Stimulated activated CD8-positive, alpha-beta memory T cell treated with anti-CD3 and anti-CD28 coated beads, Interleukin-15, amount 100 ng/mL, for 48 hours (primary cell): ENCODE measurements around the gene KCTD19.

Experiments used
- DNase-seq, 2 donors: peaks; one replicate each; pipeline ENCODE4 v3.0.0-alpha.2; 2020; ENCODE audit warnings: low read depth in 2 of 2

Gene KCTD19

DNA sequence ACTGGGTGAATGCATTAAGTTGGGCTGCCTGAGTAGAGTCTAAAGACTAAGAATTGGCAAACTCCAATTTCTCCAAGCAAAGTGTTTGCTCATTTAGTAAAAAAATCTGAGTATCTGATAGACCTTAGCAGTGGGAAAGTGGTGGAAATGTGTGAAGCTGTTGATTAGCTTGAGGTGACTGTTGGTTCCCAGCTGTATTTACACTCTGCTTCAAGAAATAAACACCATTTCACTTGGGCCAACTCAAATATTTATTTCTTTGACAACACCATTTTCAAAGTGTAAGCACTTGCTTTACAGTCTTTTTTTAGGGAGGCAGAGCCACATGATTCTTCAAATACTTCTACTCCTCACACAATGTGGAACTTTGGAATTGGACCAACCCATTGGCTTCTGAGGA is 8.7 kb downstream of the KCTD19 start:
- DNase-seq = no peak

DNA sequence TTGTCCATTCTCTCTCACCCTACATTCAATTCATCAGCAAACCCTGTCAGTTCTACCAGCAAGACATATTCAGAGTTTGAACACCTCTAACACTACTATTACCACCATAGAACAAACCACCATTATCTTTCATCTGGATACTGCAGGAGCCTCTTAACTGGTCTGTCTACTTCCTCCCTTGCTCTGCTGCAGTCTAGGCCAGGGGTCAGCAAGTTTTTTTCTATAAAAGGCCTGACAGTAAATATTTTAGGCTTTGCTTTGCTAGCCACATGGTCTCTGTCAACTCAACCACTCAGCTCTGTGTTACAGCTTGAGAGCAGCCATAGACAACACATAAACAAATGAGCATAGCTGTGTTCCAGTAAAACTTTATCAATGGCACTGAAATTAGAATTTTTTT is 13.8 kb downstream of the KCTD19 start:
- no peak for DNase-seq

GRCh38 chr16:67311607-67312488 is 14.7 kb downstream of the KCTD19 start:
- DNase-seq = peak; percentile 80 to 83

DNA sequence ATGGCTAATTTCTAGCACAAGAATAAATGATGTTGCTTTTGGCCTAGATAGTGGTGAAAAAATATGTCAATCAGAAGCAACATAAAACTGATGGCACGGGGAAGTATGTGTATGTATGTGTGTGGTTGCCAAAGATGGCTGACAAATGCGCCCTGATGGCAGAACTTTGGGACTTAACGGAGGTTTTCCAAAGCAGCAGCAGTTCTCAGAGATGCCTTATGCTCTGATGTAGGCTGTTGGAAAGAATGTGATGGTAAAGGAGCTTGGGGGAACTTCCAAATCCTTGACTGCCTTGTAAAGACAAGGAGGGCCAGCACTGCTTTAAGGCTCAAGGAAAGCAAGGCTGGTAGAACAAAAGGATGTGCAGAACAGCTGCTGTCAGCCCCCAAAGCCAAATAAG is 16.0 kb downstream of the KCTD19 start:
- no peak for DNase-seq

DNA sequence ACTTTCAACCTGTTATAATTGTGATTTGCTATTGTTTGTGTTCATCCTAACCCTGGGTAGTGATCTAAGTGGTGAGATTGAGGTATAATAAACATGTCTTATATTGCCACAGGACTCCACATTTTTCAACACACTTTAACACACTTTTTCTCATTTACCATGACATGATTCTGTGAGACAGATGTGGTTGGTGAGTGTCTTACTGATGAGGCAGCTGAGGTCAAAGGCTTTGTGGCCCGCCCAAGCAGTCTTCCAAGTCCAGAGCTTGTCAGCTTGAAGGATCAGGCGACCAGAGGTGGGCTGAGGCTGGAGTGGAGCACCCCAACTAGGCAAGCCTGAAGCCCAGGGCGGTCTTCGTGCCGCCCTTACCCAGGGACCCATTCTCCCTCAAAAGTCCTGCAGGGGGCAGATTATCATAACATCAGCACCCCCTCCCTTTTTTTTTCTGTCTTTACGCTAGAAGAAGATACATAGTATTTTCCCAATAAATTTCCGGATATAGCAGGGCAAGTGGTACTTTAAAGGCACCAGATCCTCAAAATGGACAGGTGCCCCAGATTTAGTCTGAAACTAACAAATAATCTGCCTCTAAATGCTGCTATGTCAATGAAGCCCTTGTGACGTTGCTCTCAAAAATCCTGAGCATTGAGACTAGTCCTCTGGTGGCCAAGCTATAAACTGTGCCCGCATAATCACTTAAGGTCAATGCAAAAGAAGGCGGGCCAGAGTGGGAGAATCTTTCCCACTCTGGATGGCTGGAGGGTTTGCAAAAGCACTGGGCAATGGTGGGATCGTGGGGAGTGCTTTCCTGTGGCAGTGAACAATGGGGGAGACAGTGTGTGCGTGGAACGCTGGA is 21.1 kb downstream of the KCTD19 start:
- no peak for DNase-seq

DNA sequence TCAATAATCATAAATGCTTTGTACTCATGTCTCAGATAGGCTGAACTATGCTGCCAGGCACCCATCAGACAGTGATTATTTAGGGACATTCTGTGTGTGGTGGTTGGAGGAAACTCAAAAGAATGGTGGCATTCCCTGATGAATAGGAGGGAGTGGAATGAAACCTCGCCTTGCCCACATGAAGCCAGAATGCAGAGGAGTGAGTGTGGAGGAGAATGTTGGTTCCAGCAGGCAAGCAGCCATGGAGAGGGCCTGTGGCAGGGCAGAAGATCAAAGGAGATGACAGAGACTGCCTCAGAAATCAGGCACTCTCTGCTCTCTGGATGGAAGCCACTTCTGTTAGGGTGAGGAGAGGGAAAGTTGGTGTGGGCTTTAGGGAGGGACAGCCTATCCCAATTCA is 22.5 kb downstream of the KCTD19 start:
- DNase-seq = no peak

- no peak for DNase-seq
These were observed 23.6 kb downstream of the KCTD19 start for GRCh38 chr16:67302970-67303369.

DNA sequence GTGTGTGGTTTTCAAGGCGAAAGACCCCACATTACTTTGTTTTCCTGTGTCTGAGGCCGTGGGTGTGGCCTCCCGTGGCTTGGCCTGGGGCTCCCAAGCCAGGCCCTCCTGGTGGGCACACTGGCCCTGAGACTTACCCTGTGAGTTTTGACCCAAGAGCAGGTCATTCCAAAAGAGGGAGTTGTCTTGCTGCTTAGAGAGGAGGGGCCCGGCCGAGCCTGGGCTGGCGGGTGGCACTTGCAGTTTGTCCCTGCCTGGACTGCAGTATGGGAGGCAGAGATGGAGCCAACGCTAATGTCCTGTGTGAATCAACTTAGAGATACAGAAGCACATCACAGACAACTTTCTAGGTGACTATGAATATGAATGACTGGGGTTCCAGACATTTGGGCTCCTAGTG is 24.5 kb downstream of the KCTD19 start:
- DNase-seq = no peak

DNA sequence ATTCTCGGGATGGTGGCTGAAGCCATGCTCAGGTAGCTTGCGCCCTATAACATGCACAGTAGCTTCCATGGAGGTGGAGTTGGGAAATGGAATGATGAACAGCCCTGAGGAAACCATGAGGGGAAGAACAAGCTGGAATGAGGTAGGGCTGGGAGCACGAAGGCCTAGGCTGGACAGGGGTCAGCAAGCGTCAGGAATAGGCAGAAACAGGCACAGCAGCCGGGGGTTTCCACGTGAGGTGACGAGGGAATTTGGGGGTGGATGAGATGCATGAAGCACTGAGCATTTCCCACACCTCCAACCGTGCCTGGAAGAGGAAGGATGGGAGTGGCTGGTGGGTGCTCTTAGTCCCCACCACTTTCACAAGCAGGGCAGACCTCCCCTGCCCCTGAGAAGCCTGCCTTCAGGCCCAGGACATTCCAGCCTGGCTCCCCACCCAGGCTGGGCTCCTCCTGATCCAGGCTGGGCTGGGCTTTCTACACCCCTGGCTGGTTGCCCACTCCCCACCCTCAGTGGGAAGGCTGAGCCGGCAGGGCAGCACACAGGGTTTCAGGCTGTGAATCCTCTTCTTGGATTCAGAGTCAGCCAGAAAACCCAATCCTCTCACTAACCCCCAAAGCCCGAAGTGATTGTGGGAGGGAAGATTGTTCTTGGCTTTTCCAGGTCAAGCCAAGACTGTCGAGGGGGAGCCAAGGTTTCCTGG is 25.3 kb downstream of the KCTD19 start:
- no peak for DNase-seq

DNA sequence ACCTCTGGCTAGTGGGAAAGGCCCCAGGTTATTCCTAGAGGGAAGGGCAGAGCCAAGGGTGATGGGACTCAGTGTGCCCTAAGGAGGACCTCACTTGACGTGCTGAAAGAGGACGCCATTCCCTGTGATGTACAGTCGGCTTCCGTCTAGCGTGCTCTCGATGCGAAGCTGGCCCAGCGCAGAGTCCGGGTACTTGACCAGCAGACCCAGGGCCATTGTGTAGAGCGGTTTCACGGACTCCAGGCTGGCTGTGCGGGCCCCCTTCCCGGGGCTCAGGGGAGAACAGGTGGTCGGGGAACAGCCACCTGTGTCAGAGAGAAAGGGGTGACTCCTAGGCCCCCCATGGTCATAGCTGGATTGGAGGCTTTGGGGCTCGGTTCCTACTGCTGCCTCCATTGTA is 27.3 kb downstream of the KCTD19 start:
- no peak for DNase-seq

DNA sequence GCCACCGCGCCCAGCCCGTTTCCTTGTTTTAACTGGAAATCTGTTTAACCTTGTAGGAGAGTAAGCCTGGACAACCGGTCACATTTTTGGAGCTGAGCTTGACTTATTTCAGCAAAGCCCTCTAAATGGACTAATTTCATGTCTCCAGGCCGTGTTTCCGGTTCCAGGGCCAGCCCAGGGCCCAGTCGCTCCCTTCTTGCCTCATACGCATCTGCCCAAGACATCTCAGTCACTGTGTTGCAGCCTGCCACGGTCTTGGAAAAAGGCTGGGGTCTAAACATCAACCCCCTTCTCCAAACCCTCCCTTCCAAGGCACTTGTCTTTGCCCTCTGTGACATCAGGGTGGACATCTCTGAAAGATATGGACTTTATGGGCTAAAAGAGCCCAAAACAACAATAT is 28.3 kb downstream of the KCTD19 start:
- no peak for DNase-seq

- DNase-seq = no peak
These were observed 30.1 kb downstream of the KCTD19 start for GRCh38 chr16:67296420-67296819.

DNA sequence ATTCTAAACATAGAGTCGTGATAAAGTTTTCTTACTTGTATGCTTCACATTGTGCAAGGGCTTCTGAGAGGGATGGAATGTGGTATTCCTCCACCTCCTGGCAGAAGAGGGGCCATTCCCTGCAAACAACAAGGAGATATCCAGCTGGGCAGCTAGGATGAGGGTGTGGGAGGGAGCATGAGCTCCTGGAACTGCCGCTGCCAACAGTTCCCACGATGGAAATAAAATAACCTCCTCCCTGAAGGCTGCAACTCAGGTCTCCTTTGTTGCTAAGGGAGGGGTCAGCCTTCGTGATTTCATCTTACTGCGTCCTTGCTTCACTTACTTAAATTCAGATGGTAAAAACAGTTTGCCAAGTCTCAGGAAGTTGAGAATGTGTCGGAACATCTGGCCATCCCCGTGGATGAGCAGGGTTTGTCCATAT is 31.6 kb downstream of the KCTD19 start:
- no peak for DNase-seq

GRCh38 chr16:67294171-67294757 is 32.3 kb downstream of the KCTD19 start:
- DNase-seq = no peak

- DNase-seq = no peak
These were observed 35.1 kb downstream of the KCTD19 start for GRCh38 chr16:67291461-67291860.

GRCh38 chr16:67287960-67288359 is 38.6 kb downstream of the KCTD19 start:
- no peak for DNase-seq

DNA sequence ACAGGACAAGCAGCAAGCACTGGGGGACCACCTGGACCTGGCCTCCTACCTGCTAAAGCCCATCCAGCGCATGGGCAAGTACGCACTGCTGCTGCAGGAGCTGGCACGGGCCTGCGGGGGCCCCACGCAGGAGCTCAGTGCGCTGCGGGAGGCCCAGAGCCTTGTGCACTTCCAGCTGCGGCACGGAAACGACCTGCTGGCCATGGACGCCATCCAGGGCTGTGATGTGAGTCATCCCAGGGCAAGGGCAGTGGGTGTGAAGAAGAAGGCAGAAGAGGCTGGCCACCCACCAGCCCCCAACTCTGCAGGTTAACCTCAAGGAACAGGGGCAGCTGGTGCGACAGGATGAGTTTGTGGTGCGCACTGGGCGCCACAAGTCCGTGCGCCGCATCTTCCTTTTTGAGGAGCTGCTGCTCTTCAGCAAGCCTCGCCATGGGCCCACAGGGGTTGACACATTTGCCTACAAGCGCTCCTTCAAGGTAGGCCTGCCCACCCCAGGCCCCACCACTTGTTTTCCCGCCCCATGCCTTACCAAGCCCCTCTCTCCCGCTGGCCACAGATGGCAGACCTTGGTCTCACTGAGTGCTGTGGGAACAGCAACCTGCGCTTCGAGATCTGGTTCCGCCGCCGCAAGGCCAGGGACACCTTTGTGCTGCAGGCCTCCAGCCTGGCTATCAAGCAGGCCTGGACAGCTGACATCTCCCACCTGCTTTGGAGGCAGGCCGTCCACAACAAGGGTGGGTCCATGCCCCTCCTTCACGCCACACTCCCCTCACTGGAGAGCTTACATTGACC is 39.9 kb downstream of the KCTD19 start:
- no peak for DNase-seq

- DNase-seq = no peak
These were observed 41.6 kb downstream of the KCTD19 start for GRCh38 chr16:67284699-67285646.

DNA sequence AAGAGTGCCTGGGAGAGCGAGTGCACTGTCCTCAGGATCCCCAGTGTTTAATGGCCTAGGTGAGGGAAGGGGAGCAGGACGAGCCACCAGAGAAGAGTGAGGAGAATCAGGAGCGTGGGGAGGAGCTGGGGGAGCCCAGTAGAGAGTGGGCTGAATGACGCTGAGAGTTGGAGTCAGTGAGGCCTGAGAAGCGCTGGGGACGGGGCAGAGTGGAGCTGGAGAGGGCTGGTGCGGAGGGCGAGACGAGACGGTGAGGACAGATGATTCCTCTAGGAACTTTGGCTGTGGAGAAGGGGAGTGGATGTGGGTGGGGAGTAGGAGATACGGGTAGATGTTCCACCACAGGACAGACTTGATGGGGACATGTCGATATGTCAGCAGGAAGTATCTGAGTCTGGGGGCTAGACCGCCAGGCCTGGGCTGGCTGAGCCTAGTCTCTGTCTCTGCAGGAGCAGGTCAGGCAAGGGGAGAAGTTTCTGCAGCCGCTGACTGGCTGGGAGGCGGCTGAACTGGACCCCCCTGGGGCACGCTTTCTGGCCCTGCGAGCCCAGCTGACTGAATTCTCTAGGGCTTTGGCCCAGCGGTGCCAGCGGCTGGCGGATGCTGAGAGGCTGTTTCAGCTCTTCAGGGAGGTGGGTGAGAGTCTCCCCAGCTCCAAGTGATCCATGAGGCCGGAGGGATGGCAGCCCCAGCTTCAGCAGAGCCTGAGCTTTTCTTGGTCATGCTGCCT is 42.5 kb downstream of the KCTD19 start:
- no peak for DNase-seq
